ENCODE data around the gene CHRNE.
A peak's percentile ranks its signal among the peaks of the same experiment; 100 is the strongest.

The CHRNE gene

DNA sequence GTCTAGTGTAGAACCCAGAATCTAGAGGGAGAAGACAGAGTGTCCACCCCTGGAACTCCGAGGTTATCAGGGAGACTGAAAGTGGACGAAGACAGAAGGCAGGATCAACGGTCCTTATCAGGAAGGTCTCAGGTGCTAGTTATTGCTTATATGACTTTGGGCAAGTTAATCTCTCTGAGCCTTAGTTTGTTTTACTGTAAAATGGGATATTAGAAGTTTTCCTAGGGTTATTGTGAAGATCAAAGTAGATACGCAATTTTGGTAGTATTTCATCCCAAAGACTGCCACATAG is 38.4 kb upstream of the CHRNE start:
- no peaks in the 10 kb centered on the region for H3K9me3 Mint-ChIP-seq
- TF ChIP-seq CTCF (IDR thresholded peaks at IDR 0.05; ENCODE audit: unreplicated experiment in 3 of 3) = no peak
- no peaks in the 10 kb centered on the region for H3K27me3 Mint-ChIP-seq (ENCODE audit: low read depth)
- H3K27ac Mint-ChIP-seq = peak overlapping the region; percentile 73 to 100 (median 99)
- peaks cover 51% of the 10 kb centered on the region for H3K36me3 Mint-ChIP-seq (ENCODE audit: low read depth)
- peak overlapping the region; percentile 91 to 98 (median 93) for H3K4me3 Mint-ChIP-seq
- H3K4me1 Mint-ChIP-seq = peaks cover 57% of the 10 kb centered on the region

- Mint-ChIP-seq H3K4me1 (peaks cover 54% of the 10 kb centered on the region), H3K27ac (peak overlapping the region; percentile 99 to 100 (median 100)), H3K36me3 (ENCODE audit: low read depth) (peaks cover 51% of the 10 kb centered on the region), H3K9me3 (no peaks in the 10 kb centered on the region), H3K27me3 (ENCODE audit: low read depth) (no peaks in the 10 kb centered on the region), H3K4me3 (peak overlapping the region; percentile 91 to 98 (median 93))
- no peak for TF ChIP-seq CTCF (IDR thresholded peaks at IDR 0.05; ENCODE audit: unreplicated experiment in 3 of 3)
These were observed 37.8 kb upstream of the CHRNE start for GRCh38 chr17:4940555-4941318.

GRCh38 chr17:4939796-4940554 is 37.1 kb upstream of the CHRNE start, which contains the start of the genes RNF167 and SLC25A11:
TSS of gene RNF167 (plus strand) at chr17:4940268. CDS start at chr17:4940910, 642 bp downstream.
TSS of gene SLC25A11 (minus strand) at chr17:4940046. CDS start at chr17:4939910, 136 bp downstream.
- Mint-ChIP-seq H3K36me3 (ENCODE audit: low read depth) (peaks cover 43% of the 10 kb centered on the region), H3K27ac (peak within 1 kb of the TSS; percentile 99 to 100 (median 100)), H3K9me3 (no peaks in the 10 kb centered on the region), H3K4me3 (peak within 1 kb of the TSS; percentile 91 to 98 (median 93)), H3K4me1 (peaks cover 47% of the 10 kb centered on the region), H3K27me3 (ENCODE audit: low read depth) (no peaks in the 10 kb centered on the region)
- no peak for TF ChIP-seq CTCF (IDR thresholded peaks at IDR 0.05; ENCODE audit: unreplicated experiment in 3 of 3)

DNA sequence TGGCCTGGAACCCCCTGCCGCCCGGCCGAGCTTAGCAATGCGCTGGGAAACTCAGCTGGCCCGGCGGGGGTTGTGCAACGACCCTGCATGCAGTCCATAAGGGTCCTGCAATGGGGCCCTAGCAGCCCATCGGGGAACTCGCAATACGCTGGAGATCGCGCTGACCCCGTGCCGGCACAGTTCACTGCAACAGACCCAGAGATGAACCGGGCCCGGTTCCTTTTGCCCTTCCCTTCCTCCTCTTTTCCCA is 36.6 kb upstream of the CHRNE start:
- Mint-ChIP-seq H3K4me1 (peaks cover 47% of the 10 kb centered on the region), H3K9me3 (no peaks in the 10 kb centered on the region), H3K4me3 (peak overlapping the region; percentile 91 to 98 (median 93)), H3K27ac (peak overlapping the region; percentile 97 to 100 (median 99)), H3K36me3 (ENCODE audit: low read depth) (peaks cover 38% of the 10 kb centered on the region), H3K27me3 (ENCODE audit: low read depth) (no peaks in the 10 kb centered on the region)
- no peak for TF ChIP-seq CTCF (IDR thresholded peaks at IDR 0.05; ENCODE audit: unreplicated experiment in 3 of 3)

GRCh38 chr17:4938688-4939545 is 36.0 kb upstream of the CHRNE start:
- Mint-ChIP-seq H3K27me3 (ENCODE audit: low read depth) (no peaks in the 10 kb centered on the region), H3K9me3 (no peaks in the 10 kb centered on the region), H3K4me3 (peak overlapping the region; percentile 91 to 98 (median 93)), H3K27ac (peak overlapping the region; percentile 97 to 100 (median 99)), H3K36me3 (ENCODE audit: low read depth) (peaks cover 33% of the 10 kb centered on the region), H3K4me1 (peaks cover 47% of the 10 kb centered on the region)
- no peak for TF ChIP-seq CTCF (IDR thresholded peaks at IDR 0.05; ENCODE audit: unreplicated experiment in 3 of 3)

Data from nephron (organoid).